SK-N-SH (cell line): Measurements from ENCODE around the gene ANKRD65.

Source experiments
- EP300 ChIP-seq, 2 experiments: IDR thresholded peaks; 2 replicates each; pipeline versions ENCODE4 v1.4.0 to v1.6.1; 2012; ENCODE audit warnings: borderline replicate concordance in 1 of 2, low read depth in 1 of 2, low read length in 1 of 2
- EZH2phosphoT487 ChIP-seq: fragments of 200-600 bp; sonication (generic); IDR thresholded peaks from 2 replicates; pipeline ENCODE4 v1.6.1; 2017; ENCODE audit warnings: low read depth, mixed run types, mild to moderate bottlenecking, antibody characterized with exemption, moderate library complexity, borderline replicate concordance
- SMC3 ChIP-seq: IDR thresholded peaks from 2 replicates; pipeline ENCODE4 v1.6.1; 2012; ENCODE audit warnings: low read depth, low read length, improper control_type of control experiment
- TEAD4 ChIP-seq: IDR thresholded peaks from 2 replicates; pipeline ENCODE4 v1.4.0; 2012; ENCODE audit warnings: mild to moderate bottlenecking, borderline replicate concordance; ENCODE audit not compliant: insufficient read depth
- TF ChIP-seq, protein P1 (sequence below): fragments of 200-600 bp; sonication (generic); IDR thresholded peaks from 2 replicates; pipeline ENCODE4 v1.6.1; 2017; ENCODE audit warnings: antibody characterized with exemption, mild to moderate bottlenecking, moderate library complexity
- TF ChIP-seq, protein P2 (sequence below): IDR thresholded peaks from 2 replicates; pipeline ENCODE4; 2012

DNA sequence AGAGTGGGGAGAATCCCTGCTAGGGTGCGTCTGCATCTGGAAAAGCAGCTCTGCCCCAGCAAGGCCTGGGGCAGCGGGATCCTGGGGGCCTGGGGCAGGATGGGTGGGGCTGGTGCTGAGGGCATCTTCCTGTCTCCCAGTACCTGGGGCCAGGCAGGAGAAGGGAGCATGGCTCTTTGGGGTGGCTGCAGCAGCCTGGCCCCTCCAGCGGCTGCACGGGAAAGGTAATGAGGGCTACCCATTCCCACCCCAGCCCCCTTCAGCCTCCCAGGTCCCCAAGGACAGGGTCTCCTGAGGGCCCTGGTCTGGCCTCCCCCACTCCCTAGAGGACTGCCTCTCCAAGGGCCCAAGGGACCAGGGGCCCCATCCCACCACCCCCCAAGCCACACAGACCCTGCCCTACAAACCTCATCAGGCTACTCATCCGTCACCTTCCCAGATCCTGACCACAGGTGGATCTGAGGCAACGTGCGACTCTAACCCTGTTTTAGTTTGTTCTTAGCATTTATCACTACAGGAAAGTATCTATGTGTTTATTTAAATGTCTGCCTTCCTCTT, 910 bp upstream of the ANKRD65 start:
- TF ChIP-seq, protein P1, sequence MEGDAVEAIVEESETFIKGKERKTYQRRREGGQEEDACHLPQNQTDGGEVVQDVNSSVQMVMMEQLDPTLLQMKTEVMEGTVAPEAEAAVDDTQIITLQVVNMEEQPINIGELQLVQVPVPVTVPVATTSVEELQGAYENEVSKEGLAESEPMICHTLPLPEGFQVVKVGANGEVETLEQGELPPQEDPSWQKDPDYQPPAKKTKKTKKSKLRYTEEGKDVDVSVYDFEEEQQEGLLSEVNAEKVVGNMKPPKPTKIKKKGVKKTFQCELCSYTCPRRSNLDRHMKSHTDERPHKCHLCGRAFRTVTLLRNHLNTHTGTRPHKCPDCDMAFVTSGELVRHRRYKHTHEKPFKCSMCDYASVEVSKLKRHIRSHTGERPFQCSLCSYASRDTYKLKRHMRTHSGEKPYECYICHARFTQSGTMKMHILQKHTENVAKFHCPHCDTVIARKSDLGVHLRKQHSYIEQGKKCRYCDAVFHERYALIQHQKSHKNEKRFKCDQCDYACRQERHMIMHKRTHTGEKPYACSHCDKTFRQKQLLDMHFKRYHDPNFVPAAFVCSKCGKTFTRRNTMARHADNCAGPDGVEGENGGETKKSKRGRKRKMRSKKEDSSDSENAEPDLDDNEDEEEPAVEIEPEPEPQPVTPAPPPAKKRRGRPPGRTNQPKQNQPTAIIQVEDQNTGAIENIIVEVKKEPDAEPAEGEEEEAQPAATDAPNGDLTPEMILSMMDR: no peak
- TF ChIP-seq SMC3 (no peak), EZH2phosphoT487 (no peak), TEAD4 (no peak), EP300 (IDR thresholded peaks at IDR 0.05; ENCODE audit: borderline replicate concordance in 1 of 2, low read depth in 1 of 2, low read length in 1 of 2) (no peak)
- TF ChIP-seq, protein P2, sequence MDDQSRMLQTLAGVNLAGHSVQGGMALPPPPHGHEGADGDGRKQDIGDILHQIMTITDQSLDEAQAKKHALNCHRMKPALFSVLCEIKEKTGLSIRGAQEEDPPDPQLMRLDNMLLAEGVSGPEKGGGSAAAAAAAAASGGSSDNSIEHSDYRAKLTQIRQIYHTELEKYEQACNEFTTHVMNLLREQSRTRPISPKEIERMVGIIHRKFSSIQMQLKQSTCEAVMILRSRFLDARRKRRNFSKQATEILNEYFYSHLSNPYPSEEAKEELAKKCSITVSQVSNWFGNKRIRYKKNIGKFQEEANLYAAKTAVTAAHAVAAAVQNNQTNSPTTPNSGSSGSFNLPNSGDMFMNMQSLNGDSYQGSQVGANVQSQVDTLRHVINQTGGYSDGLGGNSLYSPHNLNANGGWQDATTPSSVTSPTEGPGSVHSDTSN: no peak
